Panc1 (cell line): ENCODE data around the gene ANKRD13A. TPM values are rescaled to one million over a fixed set of nuclear protein-coding genes. Genes with fewer than 3 reads are reported as not detected.

Experiments used
- ATAC-seq: fragments of 200-7000 bp; cut with Tn5 transposase; 2 replicates; pipeline ENCODE4 v1.9.1; 2020; ENCODE audit warnings: mild to moderate bottlenecking, moderate library complexity
- BruUV-seq: library from RNA; stranded (reverse); fragments of 400-500 nt; replicated peaks from 2 replicates; lab custom pipeline; 2021; lab: Mats Ljungman, UMichigan
- CTCF ChIA-PET: fragments of 300-600 bp; sonication (Branson Sonifier 250); formaldehyde crosslinking; loops from one replicate; lab custom pipeline; 2022; ENCODE audit warnings: antibody characterized with exemption; lab: Charles Lee
- POLR2A ChIA-PET: fragments of 300-600 bp; sonication (Branson Sonifier 250); formaldehyde crosslinking; loops from one replicate; lab custom pipeline; 2022; ENCODE audit warnings: antibody characterized with exemption; lab: Charles Lee
- DNase-seq: peaks from one replicate; pipeline ENCODE4 v3.0.0-alpha.2; 2010; ENCODE audit warnings: low read depth, low spot score
- H3K27ac ChIP-seq: 2 replicates; pipeline ENCODE4 v1.5.1; 2011; ENCODE audit warnings: mild to moderate bottlenecking, low read length, inconsistent platforms
- H3K27me3 ChIP-seq: fragments of 200-500 bp; sonication (Bioruptor generic); 2 replicates; pipeline ENCODE4 v1.6.0; 2014; ENCODE audit warnings: low read length, inconsistent platforms; ENCODE audit not compliant: control insufficient read depth, insufficient read depth
- H3K36me3 ChIP-seq: fragments of 200-500 bp; sonication (Bioruptor generic); 2 replicates; pipeline ENCODE4 v1.5.1; 2014; ENCODE audit warnings: inconsistent platforms, mild to moderate bottlenecking, low read length, moderate library complexity; ENCODE audit not compliant: control insufficient read depth, insufficient read depth
- H3K4me1 ChIP-seq: 2 replicates; pipeline ENCODE4 v1.5.1; 2011; ENCODE audit warnings: inconsistent platforms, mild to moderate bottlenecking, low read length, moderate library complexity; ENCODE audit not compliant: control insufficient read depth, insufficient read depth
- H3K4me3 ChIP-seq, 2 experiments: 2 replicates each; pipeline ENCODE4 v1.5.1; 2011 to 2012; ENCODE audit warnings: low read depth in 2 of 2, low read length in 2 of 2, mild to moderate bottlenecking in 2 of 2, inconsistent platforms in 1 of 2, moderate library complexity in 1 of 2
- H3K9me3 ChIP-seq: fragments of 200-500 bp; sonication (Bioruptor generic); 2 replicates; pipeline ENCODE4 v1.5.1; 2014; ENCODE audit warnings: low read depth, mild to moderate bottlenecking, inconsistent platforms, low read length, moderate library complexity; ENCODE audit not compliant: control insufficient read depth, insufficient read depth
- POLR2AphosphoS5 ChIP-seq: IDR thresholded peaks from 2 replicates; pipeline ENCODE4 v1.6.1; 2012; ENCODE audit warnings: mild to moderate bottlenecking, low read depth, low read length, moderate library complexity
- SIN3A ChIP-seq: IDR thresholded peaks from 2 replicates; pipeline ENCODE4 v1.6.1; 2012; ENCODE audit warnings: low read depth, mild to moderate bottlenecking, low read length, moderate library complexity, borderline replicate concordance; ENCODE audit not compliant: insufficient read depth
- TCF7L2 ChIP-seq: IDR thresholded peaks from 2 replicates; pipeline ENCODE4 v1.6.1; 2011; ENCODE audit warnings: mild to moderate bottlenecking, low read depth, low read length, inconsistent platforms
- in situ Hi-C: cut with HindIII; loops from 2 replicates; pipeline ENCODE4 v1.10.0; 2016; ENCODE audit warnings: low sequenced_read_pairs, low pct_unique_long_range_greater_than_20kb
- intact Hi-C: fragments of 100-400 bp; cut with micrococcal nuclease; formaldehyde crosslinking; loops from one replicate; pipeline ENCODE4 v1.10.0; 2022; ENCODE audit not compliant: unreplicated experiment
- total RNA-seq: library from RNA; stranded (reverse); gene quantifications from one replicate; pipeline ENCODE4 v1.2.1, GENCODE V29; 2021; ENCODE audit not compliant: unreplicated experiment
- TF ChIP-seq, protein P1 (sequence below): fragments of 450-650 bp; IDR thresholded peaks from 2 replicates; pipeline ENCODE4 v1.5.1; 2017; ENCODE audit warnings: mild to moderate bottlenecking
- TF ChIP-seq, protein P2 (sequence below), 2 experiments: IDR thresholded peaks; 2 replicates each; pipeline ENCODE4 v1.6.1; 2011 to 2012; ENCODE audit warnings: low read depth in 2 of 2, control low read depth in 1 of 2, low read length in 1 of 2, mild to moderate bottlenecking in 1 of 2, moderate library complexity in 1 of 2; ENCODE audit not compliant: insufficient read depth in 1 of 2

The ANKRD13A gene
- total RNA-seq, 1 experiment from 2014 or later = 34.4 TPM

DNA sequence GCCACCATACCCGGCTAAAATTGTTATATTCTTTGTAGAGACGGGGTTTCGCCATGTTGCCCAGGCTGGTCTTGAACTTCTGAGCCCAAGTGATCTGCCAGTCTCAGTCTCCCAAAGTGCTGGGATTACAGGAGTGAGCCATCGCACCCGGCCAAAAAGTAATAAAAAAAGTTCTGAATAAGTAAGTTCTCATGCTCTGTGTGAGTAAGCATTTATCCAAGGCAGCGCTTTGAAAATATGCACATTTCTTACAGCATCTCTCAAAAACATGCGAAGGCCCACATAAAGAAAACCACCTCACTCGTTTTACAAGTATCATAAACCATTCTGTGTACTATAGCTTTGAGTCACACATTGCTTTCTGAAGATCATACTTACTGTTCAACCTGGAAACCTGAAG, 11.6 kb upstream of the ANKRD13A start:
- intact Hi-C loops = no loop called here
- ATAC-seq (no peak), DNase-seq (no peak)
- POLR2A ChIA-PET = interaction anchor here (0.6 kb wide), 1 partner anchor 75 kb away, joined by 4 read pairs; no protein-coding TSS in a partner anchor
- H3K27ac ChIP-seq = no peak overlapping the region
- no peaks in the 10 kb centered on the region for H3K27me3 ChIP-seq
- no peaks in the 10 kb centered on the region for H3K4me1 ChIP-seq
- TF ChIP-seq, protein P1, sequence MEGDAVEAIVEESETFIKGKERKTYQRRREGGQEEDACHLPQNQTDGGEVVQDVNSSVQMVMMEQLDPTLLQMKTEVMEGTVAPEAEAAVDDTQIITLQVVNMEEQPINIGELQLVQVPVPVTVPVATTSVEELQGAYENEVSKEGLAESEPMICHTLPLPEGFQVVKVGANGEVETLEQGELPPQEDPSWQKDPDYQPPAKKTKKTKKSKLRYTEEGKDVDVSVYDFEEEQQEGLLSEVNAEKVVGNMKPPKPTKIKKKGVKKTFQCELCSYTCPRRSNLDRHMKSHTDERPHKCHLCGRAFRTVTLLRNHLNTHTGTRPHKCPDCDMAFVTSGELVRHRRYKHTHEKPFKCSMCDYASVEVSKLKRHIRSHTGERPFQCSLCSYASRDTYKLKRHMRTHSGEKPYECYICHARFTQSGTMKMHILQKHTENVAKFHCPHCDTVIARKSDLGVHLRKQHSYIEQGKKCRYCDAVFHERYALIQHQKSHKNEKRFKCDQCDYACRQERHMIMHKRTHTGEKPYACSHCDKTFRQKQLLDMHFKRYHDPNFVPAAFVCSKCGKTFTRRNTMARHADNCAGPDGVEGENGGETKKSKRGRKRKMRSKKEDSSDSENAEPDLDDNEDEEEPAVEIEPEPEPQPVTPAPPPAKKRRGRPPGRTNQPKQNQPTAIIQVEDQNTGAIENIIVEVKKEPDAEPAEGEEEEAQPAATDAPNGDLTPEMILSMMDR = no peak
- no peak for TF ChIP-seq TCF7L2
- TF ChIP-seq, protein P2, sequence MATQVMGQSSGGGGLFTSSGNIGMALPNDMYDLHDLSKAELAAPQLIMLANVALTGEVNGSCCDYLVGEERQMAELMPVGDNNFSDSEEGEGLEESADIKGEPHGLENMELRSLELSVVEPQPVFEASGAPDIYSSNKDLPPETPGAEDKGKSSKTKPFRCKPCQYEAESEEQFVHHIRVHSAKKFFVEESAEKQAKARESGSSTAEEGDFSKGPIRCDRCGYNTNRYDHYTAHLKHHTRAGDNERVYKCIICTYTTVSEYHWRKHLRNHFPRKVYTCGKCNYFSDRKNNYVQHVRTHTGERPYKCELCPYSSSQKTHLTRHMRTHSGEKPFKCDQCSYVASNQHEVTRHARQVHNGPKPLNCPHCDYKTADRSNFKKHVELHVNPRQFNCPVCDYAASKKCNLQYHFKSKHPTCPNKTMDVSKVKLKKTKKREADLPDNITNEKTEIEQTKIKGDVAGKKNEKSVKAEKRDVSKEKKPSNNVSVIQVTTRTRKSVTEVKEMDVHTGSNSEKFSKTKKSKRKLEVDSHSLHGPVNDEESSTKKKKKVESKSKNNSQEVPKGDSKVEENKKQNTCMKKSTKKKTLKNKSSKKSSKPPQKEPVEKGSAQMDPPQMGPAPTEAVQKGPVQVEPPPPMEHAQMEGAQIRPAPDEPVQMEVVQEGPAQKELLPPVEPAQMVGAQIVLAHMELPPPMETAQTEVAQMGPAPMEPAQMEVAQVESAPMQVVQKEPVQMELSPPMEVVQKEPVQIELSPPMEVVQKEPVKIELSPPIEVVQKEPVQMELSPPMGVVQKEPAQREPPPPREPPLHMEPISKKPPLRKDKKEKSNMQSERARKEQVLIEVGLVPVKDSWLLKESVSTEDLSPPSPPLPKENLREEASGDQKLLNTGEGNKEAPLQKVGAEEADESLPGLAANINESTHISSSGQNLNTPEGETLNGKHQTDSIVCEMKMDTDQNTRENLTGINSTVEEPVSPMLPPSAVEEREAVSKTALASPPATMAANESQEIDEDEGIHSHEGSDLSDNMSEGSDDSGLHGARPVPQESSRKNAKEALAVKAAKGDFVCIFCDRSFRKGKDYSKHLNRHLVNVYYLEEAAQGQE (IDR thresholded peaks at IDR 0.05; ENCODE audit: insufficient read depth in 1 of 2, low read depth in 2 of 2, low read length in 1 of 2) = no peak
- no peak for TF ChIP-seq POLR2AphosphoS5
- no peak for TF ChIP-seq SIN3A
- H3K4me3 ChIP-seq = no peak overlapping the region
- CTCF ChIA-PET = no interaction called here
- no TSS peak for BruUV-seq
- in situ Hi-C loops = no loop called here
- peaks cover 5% of the 10 kb centered on the region; the same call in 1 of the 2 replicates for H3K36me3 ChIP-seq
- H3K9me3 ChIP-seq = no peaks in the 10 kb centered on the region

DNA sequence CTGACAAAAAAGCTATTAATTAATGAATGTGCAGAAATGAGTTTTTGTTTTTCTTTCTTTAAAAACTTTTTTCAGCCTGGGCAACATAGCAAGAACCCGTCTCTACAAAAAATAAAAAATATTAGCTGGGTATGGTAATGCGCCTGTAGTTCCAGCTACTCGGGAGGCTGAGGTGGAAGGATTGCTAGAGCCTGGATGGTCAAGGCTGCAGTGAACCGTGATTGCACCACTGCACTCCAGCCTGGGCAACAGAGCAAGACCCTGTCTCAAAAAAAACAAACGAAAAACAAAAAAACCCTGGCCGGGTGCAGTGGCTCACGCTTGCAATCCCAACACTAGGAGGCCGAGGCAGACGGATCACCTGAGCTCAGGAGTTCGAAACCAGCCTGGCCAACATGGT, 11.0 kb upstream of the ANKRD13A start:
- TF ChIP-seq SIN3A = no peak
- TF ChIP-seq, protein P2 (IDR thresholded peaks at IDR 0.05; ENCODE audit: insufficient read depth in 1 of 2, low read depth in 2 of 2, low read length in 1 of 2) = no peak
- no peak for TF ChIP-seq TCF7L2
- TF ChIP-seq, protein P1 = no peak
- no peak for TF ChIP-seq POLR2AphosphoS5
- ATAC-seq = no peak
- ChIA-PET CTCF (no interaction called here), POLR2A (no interaction called here)
- Histone ChIP-seq H3K9me3 (no peaks in the 10 kb centered on the region), H3K27ac (no peak overlapping the region), H3K27me3 (no peaks in the 10 kb centered on the region), H3K4me3 (no peak overlapping the region), H3K36me3 (peaks cover 5% of the 10 kb centered on the region; the same call in 1 of the 2 replicates), H3K4me1 (no peaks in the 10 kb centered on the region)
- intact Hi-C loops = no loop called here
- BruUV-seq = no TSS peak
- in situ Hi-C loops = no loop called here
- no peak for DNase-seq
